Activated CD8-positive, alpha-beta memory T cell treated with anti-CD3 and anti-CD28 coated beads, Interleukin-2, amount 50 U/mL, for 4 hours (primary cell): ENCODE data around the gene MYLK4.

ENCODE experiments used
- DNase-seq: peaks from one replicate; pipeline ENCODE4 v3.0.0-alpha.2; 2020

The MYLK4 gene

GRCh38 chr6:2754911-2755310 lies 4.2 kb upstream of the MYLK4 start:
- no peak for DNase-seq

GRCh38 chr6:2754393-2754792 lies 3.7 kb upstream of the MYLK4 start:
- no peak for DNase-seq

DNA sequence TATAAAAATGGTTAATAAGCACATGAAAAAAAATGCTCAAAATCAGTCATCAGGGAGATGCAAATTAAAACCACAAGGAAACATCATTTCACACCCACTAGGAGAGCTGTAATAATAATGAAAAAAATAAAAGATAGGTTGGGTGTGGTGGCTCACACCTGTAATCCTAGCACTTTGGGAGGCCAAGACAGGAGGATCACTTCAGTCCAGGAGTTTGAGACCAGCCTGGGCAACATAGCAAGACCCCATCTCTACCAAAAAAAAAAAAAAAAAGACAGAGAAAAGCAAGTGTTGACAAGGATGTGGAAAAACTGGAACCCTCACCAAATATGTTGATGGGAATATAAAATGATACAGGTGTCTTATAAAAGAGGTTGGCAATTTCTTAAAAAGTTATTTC lies 3.0 kb upstream of the MYLK4 start:
- DNase-seq: no peak

- no peak for DNase-seq
Measured at GRCh38 chr6:2753110-2753489, 2.4 kb upstream of the MYLK4 start.

GRCh38 chr6:2752477-2753109 lies 1.9 kb upstream of the MYLK4 start:
- no peak for DNase-seq

GRCh38 chr6:2751871-2752270 lies 1.1 kb upstream of the MYLK4 start:
- DNase-seq: no peak

- DNase-seq: peak; percentile 71
Measured at GRCh38 chr6:2749969-2750600, 637 bp downstream of the MYLK4 start.

GRCh38 chr6:2748183-2748582 lies 2.5 kb downstream of the MYLK4 start:
- no peak for DNase-seq

DNA sequence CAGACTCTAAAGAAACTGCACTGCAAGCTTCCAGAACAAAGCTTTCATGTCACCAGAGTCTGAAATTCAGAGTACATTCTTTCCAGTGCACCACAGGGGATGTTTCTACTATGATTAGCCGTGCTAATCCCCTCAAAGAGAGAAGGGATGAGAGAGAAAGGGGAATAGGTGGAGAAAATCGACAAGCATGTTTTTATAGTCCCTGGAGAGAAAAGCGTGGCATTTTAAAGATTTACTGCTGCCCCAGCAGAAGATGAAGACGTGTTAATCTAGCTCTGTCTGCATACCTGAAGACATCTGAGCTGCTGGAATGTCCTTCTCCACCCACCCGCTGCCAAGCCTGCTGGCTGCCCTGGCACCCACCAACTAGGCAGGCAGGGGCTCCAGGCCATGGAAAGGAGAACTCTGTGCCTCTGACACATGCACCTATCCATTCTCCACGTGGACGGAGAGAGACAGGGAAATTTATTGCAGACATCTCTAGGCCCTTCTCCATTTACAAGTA lies 4.1 kb downstream of the MYLK4 start:
- no peak for DNase-seq

DNA sequence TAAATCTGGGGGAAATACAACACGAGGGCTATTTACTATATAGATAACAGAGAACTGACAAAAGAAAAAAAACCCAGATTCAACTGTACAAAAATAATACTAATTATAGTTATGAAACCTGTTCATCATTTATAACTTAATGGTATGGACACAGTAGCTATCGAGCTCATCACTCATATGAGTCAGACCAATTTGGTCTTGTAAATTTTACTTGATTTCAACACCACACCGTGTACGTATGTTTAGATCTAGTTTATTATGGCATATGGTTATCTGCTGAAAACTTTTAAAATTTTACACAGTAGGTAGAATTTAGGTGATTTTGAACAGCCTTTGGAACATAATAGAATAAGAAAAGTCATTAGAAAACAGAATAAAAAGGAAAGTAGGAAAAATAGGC lies 5.5 kb downstream of the MYLK4 start:
- no peak for DNase-seq

GRCh38 chr6:2744778-2745177 lies 5.9 kb downstream of the MYLK4 start:
- DNase-seq: no peak

DNA sequence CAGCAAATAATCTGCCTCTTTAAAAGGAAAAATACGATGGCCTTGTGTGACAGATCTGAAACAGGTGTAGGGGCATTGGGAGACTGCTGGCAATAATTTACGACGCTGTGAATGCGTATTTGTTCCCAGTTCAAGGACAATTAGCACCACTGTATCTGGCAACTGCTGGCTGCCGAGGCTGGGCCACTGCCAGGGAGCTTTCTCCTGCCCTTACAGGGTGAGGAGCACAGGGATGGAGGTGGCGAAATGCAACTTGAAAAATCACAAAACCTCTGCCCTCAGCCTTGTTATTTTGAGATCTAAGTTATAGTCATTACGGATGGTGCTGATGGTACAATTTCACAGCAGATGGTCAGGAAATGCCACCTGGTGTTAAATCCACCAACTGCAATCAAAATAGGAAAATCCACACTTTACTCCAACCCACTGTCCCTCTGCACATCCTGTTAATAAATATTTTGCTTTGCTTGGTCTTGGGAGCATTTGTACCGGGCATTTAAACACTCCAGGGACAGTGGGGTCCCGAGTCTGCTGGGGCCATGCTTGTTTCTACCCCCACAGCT lies 6.4 kb downstream of the MYLK4 start:
- no peak for DNase-seq

DNA sequence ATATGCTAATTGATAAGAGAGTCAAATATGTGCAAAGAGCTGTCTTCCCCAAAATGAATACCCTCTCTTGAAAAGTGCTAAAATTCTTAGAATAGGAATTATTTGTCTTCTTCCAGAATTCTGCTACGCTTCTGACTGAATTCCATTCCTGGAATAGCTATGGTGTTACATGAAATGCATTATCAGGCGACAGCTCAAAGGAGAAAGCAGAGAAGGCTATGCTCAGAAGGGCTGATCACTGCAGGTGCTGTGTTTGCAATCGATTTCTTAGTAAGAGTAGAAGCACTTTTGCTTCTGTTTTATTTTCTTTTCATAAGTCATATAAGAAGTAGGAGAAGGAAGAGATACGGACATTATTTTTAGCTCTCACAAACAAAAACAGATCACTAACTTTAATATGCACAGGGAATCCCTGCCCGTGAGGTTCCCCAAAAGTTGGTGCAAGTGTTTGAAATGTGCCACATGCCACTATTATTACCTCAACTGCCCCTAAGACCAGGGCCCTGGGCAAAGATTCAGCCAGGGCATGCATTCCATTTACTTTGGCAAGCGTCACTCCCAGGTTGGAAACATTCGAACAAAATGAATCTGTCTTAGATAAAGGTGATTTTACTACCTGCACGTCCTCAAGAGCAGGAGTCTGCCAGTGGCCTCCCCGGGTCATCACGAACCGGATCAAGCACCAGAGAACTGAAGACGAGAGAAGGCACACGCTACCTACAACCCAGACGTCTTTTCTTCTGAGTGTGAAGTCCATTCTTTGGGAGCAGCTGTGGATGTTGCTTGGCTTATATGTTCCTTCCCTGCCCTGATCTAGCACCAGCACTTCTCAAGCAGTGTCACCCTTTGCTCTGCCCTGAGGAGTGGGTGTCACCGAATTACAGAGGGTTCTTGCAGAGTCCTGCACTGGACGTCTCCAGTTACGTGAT lies 7.2 kb downstream of the MYLK4 start:
- DNase-seq: no peak

- no peak for DNase-seq
Measured at GRCh38 chr6:2741756-2742155, 9.0 kb downstream of the MYLK4 start.

GRCh38 chr6:2740581-2740980 lies 10.1 kb downstream of the MYLK4 start:
- DNase-seq: no peak

DNA sequence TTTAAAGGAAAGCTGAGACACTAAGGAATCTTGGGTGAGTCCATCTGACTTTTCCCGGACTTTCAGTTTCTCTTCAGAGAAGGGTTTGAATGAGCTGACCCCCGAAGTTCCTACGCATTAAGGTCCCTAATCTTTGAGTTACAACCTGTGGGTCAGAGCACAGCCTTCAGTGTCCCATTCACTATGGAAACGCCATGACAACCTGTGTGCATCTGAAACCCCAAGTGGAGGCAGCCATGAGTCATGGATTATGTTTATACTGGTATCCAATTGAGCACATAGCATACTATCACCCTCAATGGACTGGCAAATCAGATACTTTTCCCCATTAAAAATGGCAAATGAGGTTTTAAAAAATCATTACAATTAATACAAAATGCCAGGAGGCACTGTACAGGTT lies 11.4 kb downstream of the MYLK4 start:
- no peak for DNase-seq

DNA sequence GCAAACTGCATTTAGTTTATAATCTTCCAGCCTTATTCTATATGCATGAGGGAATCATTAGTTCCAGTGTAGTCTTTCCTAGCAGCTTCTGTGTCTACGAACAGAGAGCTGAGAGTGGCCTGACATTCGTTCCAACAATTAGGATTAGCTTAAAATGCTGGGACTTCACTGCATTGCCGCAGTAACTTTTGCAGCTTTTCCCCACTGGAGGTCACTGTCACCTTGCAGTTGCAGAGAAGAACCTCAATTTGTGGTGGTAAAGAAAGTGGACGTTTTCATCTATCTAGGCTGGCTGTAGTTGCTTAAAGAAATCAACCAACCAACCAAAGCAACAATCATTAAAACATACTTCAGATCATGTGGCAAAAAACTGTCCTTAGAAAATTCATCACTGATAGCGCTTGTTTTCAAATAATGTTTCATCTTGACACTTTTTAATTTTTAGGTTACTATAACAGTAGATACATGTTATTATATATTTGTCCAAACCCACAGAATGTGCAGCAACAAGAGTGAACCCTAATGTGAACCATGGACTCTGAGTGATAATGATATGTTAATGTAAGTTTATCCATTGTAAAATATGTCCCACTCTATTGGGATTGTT lies 12.2 kb downstream of the MYLK4 start:
- peak; percentile 48 for DNase-seq

DNA sequence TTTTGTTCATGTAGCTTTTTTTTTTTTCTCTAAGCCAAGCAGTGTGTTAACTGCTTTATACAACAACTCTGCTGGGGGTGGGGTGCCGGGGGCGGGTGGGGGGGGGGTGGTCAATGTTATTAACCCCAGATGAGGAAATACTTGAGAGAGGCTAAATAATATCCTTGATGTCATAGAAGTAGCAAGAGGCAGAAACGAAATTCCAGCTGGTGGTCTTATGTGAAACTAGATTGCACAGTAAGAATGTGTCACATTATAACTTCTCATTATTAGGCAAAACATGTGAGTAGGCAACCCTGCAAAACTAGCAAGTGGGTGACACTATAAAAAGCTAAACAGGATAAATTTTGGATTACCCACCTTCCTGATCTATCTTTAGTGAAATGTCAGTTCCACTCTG lies 12.8 kb downstream of the MYLK4 start:
- DNase-seq: no peak

- DNase-seq: no peak
Measured at GRCh38 chr6:2734488-2735166, 16.1 kb downstream of the MYLK4 start.

DNA sequence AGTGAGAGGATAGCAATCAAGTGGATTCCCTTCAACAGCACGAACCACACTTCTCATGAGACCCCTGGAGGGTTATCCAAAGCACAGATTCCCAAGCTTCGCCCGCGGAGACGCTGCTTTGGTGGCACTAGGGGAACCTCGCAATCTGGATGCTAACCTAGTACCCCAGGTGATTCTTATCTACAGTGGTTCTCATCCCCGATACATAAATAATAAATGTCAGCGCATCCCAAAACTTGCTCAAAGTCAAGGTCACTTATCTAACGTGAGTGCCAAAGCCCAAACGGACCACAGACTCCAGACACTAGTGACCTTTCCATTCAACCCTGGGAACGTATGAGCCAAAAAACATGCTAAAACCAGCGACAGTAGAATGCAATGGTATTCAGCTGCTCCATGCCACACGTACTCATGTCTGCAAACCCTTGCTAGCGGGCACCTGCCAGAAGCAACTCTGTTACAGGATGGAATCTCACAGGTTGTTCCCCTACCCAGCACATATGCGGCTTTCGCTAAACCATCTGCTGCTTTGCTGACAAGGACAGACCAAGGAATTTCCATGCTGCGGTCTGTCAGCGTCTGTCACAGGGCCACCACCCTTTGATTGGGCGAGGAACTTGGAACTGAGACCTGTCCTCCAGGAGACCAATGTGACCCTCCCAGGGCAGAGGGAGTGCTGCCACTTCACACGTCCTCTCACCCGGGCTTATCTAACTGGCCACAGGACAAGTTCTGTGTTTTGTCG lies 16.8 kb downstream of the MYLK4 start:
- DNase-seq: no peak

DNA sequence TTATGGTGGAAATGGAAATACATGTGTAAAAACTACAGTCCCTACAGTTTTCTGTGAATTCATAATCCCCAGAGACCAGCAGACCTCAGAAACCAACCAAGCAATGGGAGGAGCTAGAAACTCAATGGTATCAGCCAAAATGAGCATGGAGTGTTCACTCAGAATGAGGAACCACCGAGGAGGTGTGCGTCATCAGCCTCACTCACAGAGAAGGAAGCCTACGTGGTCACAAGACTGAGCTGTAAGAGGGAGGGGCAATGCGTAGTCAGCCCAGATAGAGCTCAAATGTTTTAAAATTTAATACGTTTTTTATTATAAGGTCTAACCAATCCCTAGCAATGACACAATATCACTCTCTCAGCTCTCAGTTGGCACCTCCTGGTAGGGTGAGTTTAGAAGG lies 17.4 kb downstream of the MYLK4 start:
- DNase-seq: peak; percentile 17
